Esophagus squamous epithelium (tissue), 5 donors: ENCODE data around the gene PPOX. TPM values are rescaled to one million over a fixed set of nuclear protein-coding genes. Genes with fewer than 3 reads are reported as not detected.

Experiments used
- DNase-seq: peaks from one replicate; lab custom pipeline; 2025; lab: John Stamatoyannopoulos, UW
- H3K27ac ChIP-seq, 4 donors: fragments of 200-600 bp; sonication (generic); one replicate each; pipeline ENCODE4 v1.5.1; 2016 to 2019; ENCODE audit warnings: mild to moderate bottlenecking in 1 of 4
- H3K27me3 ChIP-seq, 4 donors: fragments of 200-600 bp; sonication (generic); 1 replicate in 3 of 4; 2 replicates in 1 of 4; pipeline versions ENCODE4 v1.5.1 to v1.6.0; 2017 to 2021; ENCODE audit warnings: antibody characterized with exemption in 1 of 4
- H3K36me3 ChIP-seq, 3 donors: fragments of 200-600 bp; sonication (generic); one replicate each; pipeline ENCODE4 v1.5.1; 2016 to 2019
- H3K4me1 ChIP-seq, 3 donors: fragments of 200-600 bp; sonication (generic); one replicate each; pipeline ENCODE4 v1.5.1; 2017 to 2019
- H3K4me3 ChIP-seq, 4 donors: fragments of 200-600 bp; sonication (generic); 1 replicate in 3 of 4; 2 replicates in 1 of 4; pipeline ENCODE4 v1.5.1; 2016 to 2019; ENCODE audit warnings: mild to moderate bottlenecking in 2 of 4, moderate library complexity in 1 of 4
- H3K9me3 ChIP-seq, 3 donors: fragments of 200-600 bp; sonication (generic); one replicate each; pipeline ENCODE4 v1.5.1; 2016 to 2019
- CTCF ChIP-seq, 6 experiments: fragments of 450-650 bp in 4 of 6; fragments of 200-600 bp in 2 of 6; sonication (generic) in 2 of 6; IDR thresholded peaks; one replicate each; pipeline ENCODE4 v1.5.1; 2016 to 2019; ENCODE audit warnings: antibody characterized with exemption in 6 of 6, mild to moderate bottlenecking in 4 of 6, moderate library complexity in 4 of 6
- POLR2A ChIP-seq, 4 donors: fragments of 450-650 bp; IDR thresholded peaks; one replicate each; pipeline ENCODE4 v1.6.1; 2017; ENCODE audit warnings: antibody characterized with exemption in 4 of 4, mild to moderate bottlenecking in 4 of 4, moderate library complexity in 3 of 4
- WGBS, 2 donors: methylation state at CpG; one replicate each; pipeline ENCODE4 v1.1.5; 2018; 5-methylcytosine and 5-hydroxymethylcytosine counted together
- intact Hi-C: fragments of 100-400 bp; cut with DNase I; formaldehyde crosslinking; loops from one replicate; pipeline ENCODE4 v1.15.0; 2022
- total RNA-seq, 4 donors: library from RNA; depleted of rRNA; stranded (reverse); fragments of >200 nt; gene quantifications; one replicate each; pipeline ENCODE4 v1.1.0, GENCODE V29; 2016
- donor health status: DM: yes; HTN: yes; CAD: no.

PPOX gene
- total RNA-seq, 4 donors from 2014 or later, result 5.8 to 28.8 (median 11.7) TPM

- no peaks in the 10 kb centered on the region for H3K27me3 ChIP-seq
- no peak for DNase-seq
- 86 to 93% methylated on average over 5 of the region's 5 CpGs for WGBS, 2 donors
- H3K4me3 ChIP-seq, result no peak overlapping the region
- peaks cover 32 to 68% (median 43%) of the 10 kb centered on the region in 3 donors for H3K4me1 ChIP-seq
- peaks cover 0 to 49% (median 0%) of the 10 kb centered on the region in 3 donors for H3K36me3 ChIP-seq
- intact Hi-C loops, result no loop called here
- no peaks in the 10 kb centered on the region for H3K9me3 ChIP-seq
- H3K27ac ChIP-seq, result no peak overlapping the region
- no peak for TF ChIP-seq CTCF (IDR thresholded peaks at IDR 0.05)
- TF ChIP-seq POLR2A (IDR thresholded peaks at IDR 0.05), result no peak
Measured at GRCh38 chr1:161163793-161164192, 2.4 kb upstream of the PPOX start.

- 53 to 60% methylated on average over 11 to 12 of the region's 14 CpGs for WGBS, 2 donors
- H3K9me3 ChIP-seq, result no peaks in the 10 kb centered on the region
- H3K4me1 ChIP-seq, result peaks cover 32 to 60% (median 38%) of the 10 kb centered on the region in 3 donors
- peaks cover 0 to 61% (median 4%) of the 10 kb centered on the region in 3 donors for H3K36me3 ChIP-seq
- intact Hi-C loops, result no loop called here
- TF ChIP-seq CTCF (IDR thresholded peaks at IDR 0.05) (no peak), POLR2A (IDR thresholded peaks at IDR 0.05) (no peak)
- no peaks in the 10 kb centered on the region for H3K27me3 ChIP-seq
- no peak for DNase-seq
- peak overlapping the region; percentile 88 to 94 (median 93) for H3K27ac ChIP-seq
- peak overlapping the region; percentile 46 to 79 (median 67) for H3K4me3 ChIP-seq
Measured at GRCh38 chr1:161164901-161165610, 1.2 kb upstream of the PPOX start.

- Histone ChIP-seq H3K27ac (peak overlapping the region; percentile 88 to 94 (median 93)), H3K4me3 (peak overlapping the region; percentile 46 to 79 (median 67)), H3K9me3 (no peaks in the 10 kb centered on the region), H3K4me1 (peaks cover 19 to 53% (median 22%) of the 10 kb centered on the region in 3 donors), H3K36me3 (peaks cover 12 to 66% (median 20%) of the 10 kb centered on the region in 3 donors), H3K27me3 (no peaks in the 10 kb centered on the region)
- DNase-seq, result no peak
- WGBS, 2 donors, result 6 to 17% methylated on average over 10 to 23 of the region's 33 CpGs
- no peak for TF ChIP-seq CTCF (IDR thresholded peaks at IDR 0.05)
- TF ChIP-seq POLR2A (IDR thresholded peaks at IDR 0.05), result no peak
- intact Hi-C loops, result no loop called here
Measured at GRCh38 chr1:161166669-161167548, 683 bp downstream of the PPOX start.

GRCh38 chr1:161168906-161169305 lies 2.7 kb downstream of the PPOX start:
- peaks cover 14 to 66% (median 27%) of the 10 kb centered on the region in 3 donors for H3K36me3 ChIP-seq
- no peak overlapping the region for H3K27ac ChIP-seq
- no peaks in the 10 kb centered on the region for H3K27me3 ChIP-seq
- no peak for DNase-seq
- peaks cover 22 to 62% (median 28%) of the 10 kb centered on the region in 3 donors for H3K4me1 ChIP-seq
- H3K4me3 ChIP-seq, result no peak overlapping the region
- 93 to 96% methylated on average over 6 to 7 of the region's 9 CpGs for whole genome bisulfite sequencing, 2 donors
- TF ChIP-seq CTCF (IDR thresholded peaks at IDR 0.05) (no peak), POLR2A (IDR thresholded peaks at IDR 0.05) (no peak)
- intact Hi-C loops, result no loop called here
- H3K9me3 ChIP-seq, result no peaks in the 10 kb centered on the region
